Measurements from ENCODE around the gene NHS.
A peak's percentile ranks its signal among the peaks of the same experiment; 100 is the strongest.

Gene NHS

GRCh38 chrX:17590892-17591740, 216.1 kb downstream of the NHS start:
- peak; percentile 68 for DNase-seq (ENCODE audit: low spot score)

- DNase-seq (ENCODE audit: low spot score): no peak
These were observed 216.7 kb downstream of the NHS start for GRCh38 chrX:17591741-17592110.

GRCh38 chrX:17592117-17592516, 217.1 kb downstream of the NHS start:
- no peak for DNase-seq (ENCODE audit: low spot score)

GRCh38 chrX:17594693-17595092, 219.7 kb downstream of the NHS start:
- no peak for DNase-seq (ENCODE audit: low spot score)

GRCh38 chrX:17595456-17596035, 220.5 kb downstream of the NHS start:
- no peak for DNase-seq (ENCODE audit: low spot score)

GRCh38 chrX:17596061-17596460, 221.1 kb downstream of the NHS start:
- DNase-seq (ENCODE audit: low spot score): no peak

- no peak for DNase-seq (ENCODE audit: low spot score)
These were observed 221.7 kb downstream of the NHS start for GRCh38 chrX:17596546-17597205.

GRCh38 chrX:17597327-17597726, 222.3 kb downstream of the NHS start:
- no peak for DNase-seq (ENCODE audit: low spot score)

- DNase-seq (ENCODE audit: low spot score): no peak
These were observed 222.9 kb downstream of the NHS start for GRCh38 chrX:17597836-17598439.

GRCh38 chrX:17601441-17602200, 226.6 kb downstream of the NHS start:
- DNase-seq (ENCODE audit: low spot score): no peak

- DNase-seq (ENCODE audit: low spot score): no peak
These were observed 227.2 kb downstream of the NHS start for GRCh38 chrX:17602245-17602644.

GRCh38 chrX:17603196-17603595, 228.2 kb downstream of the NHS start:
- DNase-seq (ENCODE audit: low spot score): no peak

- DNase-seq (ENCODE audit: low spot score): no peak
These were observed 230.7 kb downstream of the NHS start for GRCh38 chrX:17605676-17606075.

- DNase-seq (ENCODE audit: low spot score): no peak
These were observed 231.2 kb downstream of the NHS start for GRCh38 chrX:17606231-17606630.

- no peak for DNase-seq (ENCODE audit: low spot score)
These were observed 233.9 kb downstream of the NHS start for GRCh38 chrX:17608888-17609287.

- DNase-seq (ENCODE audit: low spot score): no peak
These were observed 235.8 kb downstream of the NHS start for GRCh38 chrX:17610788-17611187.

- no peak for DNase-seq (ENCODE audit: low spot score)
These were observed 239.1 kb downstream of the NHS start for GRCh38 chrX:17613979-17614588.

- no peak for DNase-seq (ENCODE audit: low spot score)
These were observed 241.9 kb downstream of the NHS start for GRCh38 chrX:17616936-17617335.

GRCh38 chrX:17617806-17618205, 242.8 kb downstream of the NHS start:
- DNase-seq (ENCODE audit: low spot score): no peak

GRCh38 chrX:17621566-17622270, 246.7 kb downstream of the NHS start:
- DNase-seq (ENCODE audit: low spot score): no peak

- no peak for DNase-seq (ENCODE audit: low spot score)
These were observed 247.3 kb downstream of the NHS start for GRCh38 chrX:17622331-17622730.

Measured in D341Med (cell line).